Mesendoderm (in vitro differentiated cells): Measurements from ENCODE around the gene SLC9C1.

Experiments used
- DNase-seq: peaks from one replicate; pipeline ENCODE4 v3.0.0; 2013
- H2AK5ac ChIP-seq: 2 replicates; pipeline ENCODE4 v1.6.1; 2013; ENCODE audit warnings: low read length, inconsistent platforms
- H2BK120ac ChIP-seq: 2 replicates; pipeline ENCODE4 v1.6.1; 2013; ENCODE audit warnings: low read depth, mild to moderate bottlenecking, low read length, moderate library complexity, mixed read lengths
- H2BK15ac ChIP-seq: replicated peaks from 2 replicates; pipeline ENCODE4 v1.6.1; 2013; ENCODE audit warnings: low read depth, mild to moderate bottlenecking, moderate library complexity
- H2BK5ac ChIP-seq: 2 replicates; pipeline ENCODE4 v1.6.1; 2013; ENCODE audit warnings: low read length, inconsistent platforms
- H3K18ac ChIP-seq: 2 replicates; pipeline ENCODE4 v1.6.1; 2013; ENCODE audit warnings: mild to moderate bottlenecking, low read length, mixed read lengths
- H3K23ac ChIP-seq: one replicate; pipeline ENCODE4 v1.6.1; 2013; ENCODE audit warnings: low read length
- H3K27ac ChIP-seq: 2 replicates; pipeline ENCODE4 v1.5.1; 2013; ENCODE audit warnings: low read depth, mild to moderate bottlenecking, inconsistent platforms, low read length, moderate library complexity
- H3K27me3 ChIP-seq: 2 replicates; pipeline ENCODE4 v1.6.1; 2013; ENCODE audit warnings: low read length, control low read depth, mild to moderate bottlenecking, inconsistent platforms; ENCODE audit not compliant: insufficient read depth, poor library complexity
- H3K36me3 ChIP-seq: 2 replicates; pipeline ENCODE4 v1.6.1; 2013; ENCODE audit warnings: low read length, inconsistent platforms; ENCODE audit not compliant: control insufficient read depth, insufficient read depth
- H3K4ac ChIP-seq: one replicate; pipeline ENCODE4 v1.6.1; 2013; ENCODE audit warnings: low read depth, mild to moderate bottlenecking, low read length, moderate library complexity
- H3K4me1 ChIP-seq: 2 replicates; pipeline ENCODE4 v1.6.1; 2013; ENCODE audit warnings: low read depth, low read length, inconsistent platforms; ENCODE audit not compliant: control insufficient read depth
- H3K4me2 ChIP-seq: 2 replicates; pipeline ENCODE4 v1.6.1; 2013; ENCODE audit warnings: low read length
- H3K4me3 ChIP-seq: 2 replicates; pipeline ENCODE4 v1.5.1; 2013; ENCODE audit warnings: mild to moderate bottlenecking, low read length
- H3K56ac ChIP-seq: one replicate; pipeline ENCODE4 v1.6.1; 2013; ENCODE audit warnings: low read length
- H3K79me1 ChIP-seq: 2 replicates; pipeline ENCODE4 v1.6.1; 2013; ENCODE audit warnings: low read length, inconsistent platforms
- H3K79me2 ChIP-seq: 2 replicates; pipeline ENCODE4 v1.6.1; 2013; ENCODE audit warnings: mild to moderate bottlenecking, low read length; ENCODE audit not compliant: control insufficient read depth, insufficient read depth
- H3K9ac ChIP-seq: 2 replicates; pipeline ENCODE4 v1.6.1; 2013; ENCODE audit warnings: low read length, inconsistent platforms
- H4K5ac ChIP-seq: one replicate; pipeline ENCODE4 v1.6.1; 2013; ENCODE audit warnings: low read length
- H4K8ac ChIP-seq: one replicate; pipeline ENCODE4 v1.6.1; 2013; ENCODE audit warnings: low read depth, mild to moderate bottlenecking, control low read depth, low read length, moderate library complexity
- WGBS: extraction: QIAGEN DNeasy Blood & Tissue Kit; methylation state at CpG from one replicate; pipeline ENCODE4 v1.1.7; 2013; ENCODE audit warnings: low lambda C conversion rate, missing lambda C conversion rate; ENCODE audit not compliant: insufficient coverage; ENCODE audit errors: extremely low coverage; 5-methylcytosine and 5-hydroxymethylcytosine counted together

The SLC9C1 gene

DNA sequence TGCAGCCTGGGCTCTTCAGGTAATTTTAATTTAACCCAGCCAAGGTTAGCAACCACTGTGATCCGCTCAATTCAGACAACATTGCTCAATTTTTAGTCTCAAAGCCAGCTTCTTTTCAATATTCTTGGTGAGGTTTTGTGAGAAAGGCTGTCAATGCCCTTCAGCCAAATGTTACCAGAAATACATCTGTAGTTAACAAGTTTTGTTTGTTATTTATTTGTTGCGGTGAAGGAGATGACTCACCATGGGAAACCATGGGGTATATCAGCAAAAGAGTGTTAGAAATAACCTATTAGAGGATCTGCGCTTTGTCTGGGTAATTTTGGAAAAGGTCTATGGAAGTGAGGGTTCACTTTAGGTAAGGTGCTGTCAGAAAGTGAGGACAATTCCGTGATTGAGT lies 5.0 kb downstream of the SLC9C1 start:
- Histone ChIP-seq H3K56ac (no peak overlapping the region), H3K79me1 (no peaks in the 10 kb centered on the region), H3K27ac (no peak overlapping the region), H2BK15ac (no peak overlapping the region), H3K36me3 (peaks cover 2% of the 10 kb centered on the region), H2AK5ac (no peak overlapping the region), H4K5ac (no peak overlapping the region), H3K18ac (no peak overlapping the region), H3K4me2 (no peak overlapping the region), H3K4me3 (no peak overlapping the region), H3K27me3 (no peaks in the 10 kb centered on the region), H3K79me2 (no peaks in the 10 kb centered on the region), H2BK5ac (no peak overlapping the region), H2BK120ac (no peak overlapping the region), H3K4me1 (peaks cover 6% of the 10 kb centered on the region), H3K23ac (no peak overlapping the region), H3K4ac (no peak overlapping the region), H4K8ac (no peak overlapping the region), H3K9ac (no peak overlapping the region)
- no CpG with 5 or more reads among the region's 4 CpGs for WGBS
- no peak for DNase-seq

DNA sequence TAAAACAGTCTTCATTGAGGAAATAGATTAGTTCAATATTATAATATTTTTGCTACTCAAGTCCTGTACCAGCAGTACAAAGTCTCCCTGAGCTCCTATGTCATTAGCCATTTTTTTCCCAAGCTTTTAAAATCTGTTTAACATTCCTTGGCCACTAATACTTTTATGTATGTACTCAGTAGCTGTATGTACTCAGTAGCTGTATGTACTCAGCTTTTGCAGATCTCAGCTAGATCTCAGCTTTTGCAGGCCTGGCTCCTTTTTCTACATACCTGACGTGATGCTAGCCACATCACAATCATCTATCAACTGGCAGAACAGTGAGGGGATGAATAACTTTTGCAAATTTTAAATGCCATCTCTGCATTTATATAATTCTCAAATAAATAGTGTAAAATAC lies 13.8 kb downstream of the SLC9C1 start:
- WGBS = no CpG with 5 or more reads among the region's 1 CpG
- Histone ChIP-seq H3K79me1 (no peaks in the 10 kb centered on the region), H4K8ac (no peak overlapping the region), H3K23ac (no peak overlapping the region), H2BK120ac (no peak overlapping the region), H3K4ac (no peak overlapping the region), H2AK5ac (no peak overlapping the region), H3K27me3 (no peaks in the 10 kb centered on the region), H3K56ac (no peak overlapping the region), H3K36me3 (no peaks in the 10 kb centered on the region), H4K5ac (no peak overlapping the region), H3K27ac (no peak overlapping the region), H3K4me3 (no peak overlapping the region), H2BK5ac (no peak overlapping the region), H2BK15ac (no peak overlapping the region), H3K4me2 (no peak overlapping the region), H3K4me1 (no peaks in the 10 kb centered on the region), H3K9ac (no peak overlapping the region), H3K18ac (no peak overlapping the region), H3K79me2 (no peaks in the 10 kb centered on the region)
- DNase-seq = no peak

DNA sequence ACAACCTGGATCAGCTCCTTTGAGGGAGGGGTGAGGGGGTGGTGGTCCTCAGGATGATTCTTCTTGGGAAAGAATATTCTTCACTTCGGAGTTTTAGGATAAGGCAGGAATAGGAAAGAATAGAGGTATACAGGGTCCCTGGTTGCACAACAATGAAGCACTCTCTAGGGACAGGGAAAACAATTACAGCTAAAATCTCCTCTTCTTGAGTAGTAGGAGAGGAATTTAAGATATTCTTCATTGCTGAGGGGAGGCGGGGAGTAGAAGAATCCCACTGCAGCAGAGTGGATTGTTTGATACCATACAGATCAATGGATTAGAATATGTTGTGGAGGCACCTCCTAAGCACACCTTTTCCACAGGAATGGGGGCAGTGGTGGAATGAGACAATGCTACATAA lies 20.5 kb downstream of the SLC9C1 start:
- Histone ChIP-seq H3K27ac (no peak overlapping the region), H3K36me3 (no peaks in the 10 kb centered on the region), H3K27me3 (no peaks in the 10 kb centered on the region), H3K23ac (no peak overlapping the region), H2BK5ac (no peak overlapping the region), H3K79me1 (no peaks in the 10 kb centered on the region), H3K9ac (no peak overlapping the region), H3K4me2 (no peak overlapping the region), H4K8ac (no peak overlapping the region), H2BK120ac (no peak overlapping the region), H3K56ac (no peak overlapping the region), H3K4me1 (no peaks in the 10 kb centered on the region), H3K4me3 (no peak overlapping the region), H3K18ac (no peak overlapping the region), H3K79me2 (no peaks in the 10 kb centered on the region), H2BK15ac (no peak overlapping the region), H3K4ac (no peak overlapping the region), H4K5ac (no peak overlapping the region), H2AK5ac (no peak overlapping the region)
- WGBS = no CpG with 5 or more reads among the region's 2 CpGs
- peak; percentile 32 for DNase-seq

DNA sequence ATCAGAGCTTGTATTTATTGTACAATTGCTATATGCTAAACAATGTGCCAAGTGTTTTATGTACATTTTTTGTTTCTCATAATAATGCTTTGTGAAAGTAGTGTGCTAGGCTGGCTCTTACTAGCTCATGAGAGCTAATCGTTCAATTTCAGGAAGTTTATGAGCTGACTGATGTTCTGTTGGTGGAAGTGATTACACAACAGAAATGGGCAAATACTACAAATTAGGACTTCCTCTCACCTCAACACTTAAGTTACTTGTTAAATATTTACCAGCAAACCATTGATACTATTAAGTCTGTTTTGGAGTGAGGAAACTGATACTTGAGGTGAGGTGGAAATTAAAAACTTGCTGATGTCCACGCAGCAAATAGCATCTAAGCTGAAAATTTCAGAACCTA lies 32.3 kb downstream of the SLC9C1 start:
- Histone ChIP-seq H4K8ac (no peak overlapping the region), H2BK120ac (no peak overlapping the region), H3K79me2 (no peaks in the 10 kb centered on the region), H3K4me3 (no peak overlapping the region), H3K4me1 (no peaks in the 10 kb centered on the region), H2BK15ac (no peak overlapping the region), H3K79me1 (no peaks in the 10 kb centered on the region), H3K36me3 (no peaks in the 10 kb centered on the region), H3K27ac (no peak overlapping the region), H3K4me2 (no peak overlapping the region), H3K23ac (no peak overlapping the region), H2BK5ac (no peak overlapping the region), H4K5ac (no peak overlapping the region), H3K27me3 (no peaks in the 10 kb centered on the region), H3K18ac (no peak overlapping the region), H3K4ac (no peak overlapping the region), H2AK5ac (no peak overlapping the region), H3K9ac (no peak overlapping the region), H3K56ac (no peak overlapping the region)
- no peak for DNase-seq
- no CpG with 5 or more reads among the region's 2 CpGs for WGBS

DNA sequence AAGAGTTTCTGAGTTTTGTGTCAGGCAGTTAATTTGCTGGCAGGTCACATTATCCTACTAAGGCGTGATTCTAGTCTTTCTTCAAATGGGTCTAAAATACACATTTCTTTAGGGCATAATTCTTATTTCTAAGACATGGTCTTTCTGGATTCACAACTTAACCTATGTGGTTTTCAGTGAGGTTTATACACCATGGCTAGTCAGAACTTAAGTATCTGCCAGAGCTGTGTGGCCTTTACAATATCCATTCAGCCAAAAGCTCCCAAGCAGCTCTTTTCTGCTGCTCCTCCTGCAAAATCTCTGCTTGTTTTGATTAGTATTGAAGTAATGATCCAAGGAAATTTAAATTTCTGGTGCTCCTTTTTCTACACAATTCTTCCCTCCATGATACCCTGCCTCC lies 33.5 kb downstream of the SLC9C1 start:
- Histone ChIP-seq H3K4me1 (no peaks in the 10 kb centered on the region), H3K18ac (no peak overlapping the region), H3K36me3 (no peaks in the 10 kb centered on the region), H3K27ac (no peak overlapping the region), H3K4ac (no peak overlapping the region), H3K79me1 (no peaks in the 10 kb centered on the region), H3K9ac (no peak overlapping the region), H2BK5ac (no peak overlapping the region), H4K8ac (no peak overlapping the region), H2BK15ac (no peak overlapping the region), H3K27me3 (no peaks in the 10 kb centered on the region), H4K5ac (no peak overlapping the region), H3K56ac (no peak overlapping the region), H3K4me2 (no peak overlapping the region), H3K23ac (no peak overlapping the region), H2AK5ac (no peak overlapping the region), H2BK120ac (no peak overlapping the region), H3K79me2 (no peaks in the 10 kb centered on the region), H3K4me3 (no peak overlapping the region)
- no peak for DNase-seq
- no CpG with 5 or more reads among the region's 1 CpG for WGBS

DNA sequence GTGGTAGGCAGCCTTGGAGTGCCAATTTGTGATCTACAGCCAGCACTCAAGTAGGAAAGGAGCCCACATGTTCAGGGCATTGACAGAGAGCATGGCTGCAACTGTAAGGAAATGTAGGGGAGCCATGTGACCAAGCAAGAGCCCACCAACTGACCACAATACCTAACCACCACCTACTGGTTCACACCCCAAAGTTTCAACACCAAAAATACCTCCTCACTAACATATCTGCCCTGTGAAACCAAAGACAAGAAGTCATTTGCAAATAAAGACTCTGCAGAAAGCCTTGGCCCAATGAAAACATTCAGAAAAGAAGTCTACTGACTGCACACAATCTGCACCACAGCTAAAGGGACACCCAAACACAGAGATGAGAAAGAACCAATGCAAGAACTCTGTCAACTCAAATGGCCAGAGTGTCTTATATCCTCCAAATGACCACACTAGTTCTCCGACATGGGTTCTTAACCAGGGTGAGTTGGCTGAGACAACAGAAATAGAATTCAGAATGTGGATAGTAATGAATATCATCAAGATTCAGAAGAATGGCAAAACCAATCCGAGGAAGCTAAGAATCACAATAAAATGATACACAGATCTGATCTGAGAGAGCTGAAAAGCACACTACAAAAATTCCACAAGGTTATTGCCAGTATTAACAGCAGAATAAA lies 40.6 kb downstream of the SLC9C1 start:
- no peak overlapping the region for H3K4me2 ChIP-seq
- H3K79me1 ChIP-seq = no peaks in the 10 kb centered on the region
- DNase-seq = no peak
- H3K4me3 ChIP-seq = no peak overlapping the region
- no peak overlapping the region for H3K9ac ChIP-seq
- H3K27ac ChIP-seq = no peak overlapping the region
- no CpG with 5 or more reads among the region's 2 CpGs for WGBS
- no peaks in the 10 kb centered on the region for H3K27me3 ChIP-seq
- no peak overlapping the region for H2BK120ac ChIP-seq
- H2BK5ac ChIP-seq = no peak overlapping the region
- no peak overlapping the region for H4K8ac ChIP-seq
- no peak overlapping the region for H2BK15ac ChIP-seq
- H2AK5ac ChIP-seq = no peak overlapping the region
- no peak overlapping the region for H4K5ac ChIP-seq
- no peaks in the 10 kb centered on the region for H3K79me2 ChIP-seq
- no peak overlapping the region for H3K23ac ChIP-seq
- H3K4ac ChIP-seq = no peak overlapping the region
- H3K18ac ChIP-seq = no peak overlapping the region
- no peak overlapping the region for H3K56ac ChIP-seq
- no peaks in the 10 kb centered on the region for H3K4me1 ChIP-seq
- H3K36me3 ChIP-seq = no peaks in the 10 kb centered on the region
